Testis (tissue), 5 donors: Measurements from ENCODE around the gene MAEA. TPM values are rescaled to one million over a fixed set of nuclear protein-coding genes. Genes with fewer than 3 reads are reported as not detected.

ENCODE experiments used
- DNase-seq: peaks from one replicate; pipeline ENCODE4 v3.0.0-alpha.2; 2019
- H3K27ac ChIP-seq, 2 donors: fragments of 200-600 bp; sonication (generic); one replicate each; pipeline ENCODE4 v1.5.1; 2019
- H3K27me3 ChIP-seq: fragments of 200-600 bp; sonication (generic); one replicate; pipeline ENCODE4 v1.5.1; 2019
- H3K36me3 ChIP-seq: fragments of 200-600 bp; sonication (generic); one replicate; pipeline ENCODE4 v1.5.1; 2017; ENCODE audit warnings: low read depth; ENCODE audit errors: missing control alignments
- H3K4me1 ChIP-seq: fragments of 200-600 bp; sonication (generic); one replicate; pipeline ENCODE4 v1.5.1; 2019
- H3K4me3 ChIP-seq, 2 donors: fragments of 200-600 bp; sonication (generic); one replicate each; pipeline ENCODE4 v1.5.1; 2017 to 2019
- H3K9me3 ChIP-seq: fragments of 200-600 bp; sonication (generic); one replicate; pipeline ENCODE4 v1.5.1; 2017
- POLR2A ChIP-seq: fragments of 450-650 bp; IDR thresholded peaks from one replicate; pipeline ENCODE4 v1.6.1; 2017; ENCODE audit warnings: antibody characterized with exemption, mild to moderate bottlenecking, moderate library complexity
- WGBS, 2 donors: methylation state at CpG; one replicate each; pipeline ENCODE4 v1.1.5; 2018; 5-methylcytosine and 5-hydroxymethylcytosine counted together
- intact Hi-C: fragments of 100-400 bp; cut with DNase I; formaldehyde crosslinking; loops from one replicate; pipeline ENCODE4 v1.15.1; 2023; ENCODE audit warnings: low total_unique reads
- long read RNA-seq, 2 donors: transcript quantifications; one replicate each; lab custom pipeline, GENCODE V29; 2026
- polyA plus RNA-seq: library from polyadenylated mRNA; stranded (reverse); fragments of 350-450 nt; fragmentation: Illumina TruSeq; extraction: RNeasy Lipid Tissue Mini Kit (QIAGEN cat#74804); gene quantifications from one replicate; pipeline ENCODE4 v1.2.3, GENCODE V29; 2014; ENCODE audit warnings: low read depth, low replicate concordance; ENCODE audit not compliant: insufficient read depth
- total RNA-seq, 2 donors: library from RNA; depleted of rRNA; stranded (reverse); fragments of >200 nt; gene quantifications; one replicate each; pipeline ENCODE4 v1.2.3, GENCODE V29; 2016
- TF ChIP-seq, protein P1 (sequence below), 3 experiments: fragments of 450-650 bp in 2 of 3; fragments of 200-600 bp in 1 of 3; sonication (generic) in 1 of 3; IDR thresholded peaks; one replicate each; pipeline ENCODE4 v1.5.1; 2016 to 2019; ENCODE audit warnings: antibody characterized with exemption in 3 of 3, mild to moderate bottlenecking in 2 of 3, moderate library complexity in 1 of 3

MAEA gene
- 100 to 1,000 TPM in 1 of 2 donors, 10 to 100 TPM in 1; 94.2 to 129 TPM for total RNA-seq
- 71.2 TPM for polyA plus RNA-seq
- long read RNA-seq, donor 1, full-length matches to known transcripts: 32 of 32 reads
- long read RNA-seq, donor 1, partial matches to known transcripts: 0 of 32 reads
- long read RNA-seq, donor 1, other reads (novel, unspliced or antisense): 0 of 32 reads
- long read RNA-seq, donor 2, transcript MAEA-202 (9 exons, 2,222 nt): major isoform, 15 of 55 reads
- long read RNA-seq, donor 2, partial matches to known transcripts: 36 of 55 reads
- long read RNA-seq, donor 2, other reads (novel, unspliced or antisense): 0 of 55 reads

DNA sequence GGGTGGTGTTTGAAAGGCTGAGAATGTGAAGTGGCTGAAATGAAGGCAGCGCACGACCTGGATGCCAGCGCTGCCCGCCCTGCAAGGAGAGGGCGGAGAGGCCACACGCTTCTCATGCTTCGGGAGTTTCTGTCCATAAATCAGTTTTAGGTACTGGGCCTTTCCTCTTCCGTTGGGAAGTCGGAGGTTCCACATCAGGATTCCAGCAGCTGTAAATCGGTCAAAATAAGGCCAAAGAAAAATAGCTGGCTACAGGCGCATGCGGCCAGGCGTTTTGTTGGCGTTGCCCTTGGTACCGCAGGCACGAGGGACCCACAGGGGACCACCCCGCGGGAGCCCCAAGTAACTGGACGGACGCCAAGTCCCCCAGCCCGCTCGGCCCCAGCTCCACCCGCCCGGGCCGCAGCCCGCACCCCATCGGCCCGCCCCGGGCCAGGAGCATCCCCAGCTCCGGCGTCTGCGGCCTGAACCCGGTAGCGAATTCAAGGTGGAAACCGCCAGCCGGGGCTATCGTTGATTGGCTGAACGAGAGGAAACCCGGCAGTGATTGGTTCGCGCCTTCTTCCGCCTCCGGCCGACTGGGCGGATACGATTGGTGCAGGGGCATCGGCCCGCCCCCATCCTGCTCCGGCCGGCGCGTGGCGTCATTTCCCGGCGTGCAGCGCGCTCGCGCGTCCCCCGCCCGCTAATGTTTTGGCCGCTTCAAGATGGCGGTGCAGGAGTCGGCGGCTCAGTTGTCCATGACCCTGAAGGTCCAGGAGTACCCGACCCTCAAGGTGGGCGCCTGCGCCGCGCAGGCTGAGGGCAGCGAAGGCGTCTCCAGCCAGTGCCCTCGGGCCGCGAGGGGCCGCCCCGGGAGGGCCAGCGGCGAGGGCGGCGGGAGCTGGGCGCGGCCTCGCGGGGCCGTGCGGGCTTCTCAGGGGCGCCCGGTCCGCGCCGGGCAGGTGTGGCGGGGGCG lies at the start of gene MAEA:
Gene MAEA, plus strand, starts transcription at position 685 of the 958 bp plus-strand sequence. Its CDS starts 23 bp downstream, at position 708.
- H3K4me1 ChIP-seq: peaks cover 23% of the 10 kb centered on the region
- no peaks in the 10 kb centered on the region for H3K9me3 ChIP-seq
- no peaks in the 10 kb centered on the region for H3K36me3 ChIP-seq
- H3K4me3 ChIP-seq: peak within 1 kb of the TSS; percentile 89 to 99
- WGBS, 2 donors: 1 to 2% methylated on average over 28 to 56 of the region's 95 CpGs
- DNase-seq: peak; percentile 97
- peak within 1 kb of the TSS; percentile 80 to 88 for H3K27ac ChIP-seq
- intact Hi-C loops: no loop called here
- no peaks in the 10 kb centered on the region for H3K27me3 ChIP-seq
- TF ChIP-seq POLR2A: peak; percentile 25
- TF ChIP-seq, protein P1, sequence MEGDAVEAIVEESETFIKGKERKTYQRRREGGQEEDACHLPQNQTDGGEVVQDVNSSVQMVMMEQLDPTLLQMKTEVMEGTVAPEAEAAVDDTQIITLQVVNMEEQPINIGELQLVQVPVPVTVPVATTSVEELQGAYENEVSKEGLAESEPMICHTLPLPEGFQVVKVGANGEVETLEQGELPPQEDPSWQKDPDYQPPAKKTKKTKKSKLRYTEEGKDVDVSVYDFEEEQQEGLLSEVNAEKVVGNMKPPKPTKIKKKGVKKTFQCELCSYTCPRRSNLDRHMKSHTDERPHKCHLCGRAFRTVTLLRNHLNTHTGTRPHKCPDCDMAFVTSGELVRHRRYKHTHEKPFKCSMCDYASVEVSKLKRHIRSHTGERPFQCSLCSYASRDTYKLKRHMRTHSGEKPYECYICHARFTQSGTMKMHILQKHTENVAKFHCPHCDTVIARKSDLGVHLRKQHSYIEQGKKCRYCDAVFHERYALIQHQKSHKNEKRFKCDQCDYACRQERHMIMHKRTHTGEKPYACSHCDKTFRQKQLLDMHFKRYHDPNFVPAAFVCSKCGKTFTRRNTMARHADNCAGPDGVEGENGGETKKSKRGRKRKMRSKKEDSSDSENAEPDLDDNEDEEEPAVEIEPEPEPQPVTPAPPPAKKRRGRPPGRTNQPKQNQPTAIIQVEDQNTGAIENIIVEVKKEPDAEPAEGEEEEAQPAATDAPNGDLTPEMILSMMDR (IDR thresholded peaks at IDR 0.05): no peak

DNA sequence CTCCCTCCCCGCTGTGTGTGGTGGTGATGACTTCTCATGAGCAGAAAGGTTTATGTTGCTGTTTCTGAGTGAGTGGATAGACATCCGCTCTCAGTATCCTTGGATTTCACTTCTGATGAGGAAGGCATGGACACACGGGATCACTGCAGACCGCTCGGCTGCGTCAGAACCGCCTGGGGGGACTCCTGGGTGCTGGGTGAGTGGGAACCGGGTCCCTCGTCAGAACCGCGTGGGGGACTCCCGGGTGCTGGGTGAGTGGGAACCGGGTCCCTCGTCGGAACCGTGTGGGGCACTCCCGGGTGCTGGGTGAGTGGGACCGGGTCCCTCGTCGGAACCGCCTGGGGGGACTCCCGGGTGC lies 49.8 kb upstream of the MAEA start:
- Histone ChIP-seq H3K4me3 (no peak overlapping the region), H3K27me3 (no peaks in the 10 kb centered on the region), H3K36me3 (no peaks in the 10 kb centered on the region), H3K4me1 (peaks cover 15% of the 10 kb centered on the region), H3K9me3 (no peaks in the 10 kb centered on the region), H3K27ac (no peak overlapping the region)
- DNase-seq: no peak
- intact Hi-C loops: no loop called here
- 89 to 90% methylated on average over 13 to 19 of the region's 22 CpGs for WGBS, 2 donors
- no peak for TF ChIP-seq POLR2A
- TF ChIP-seq, protein P1 (IDR thresholded peaks at IDR 0.05): no peak

DNA sequence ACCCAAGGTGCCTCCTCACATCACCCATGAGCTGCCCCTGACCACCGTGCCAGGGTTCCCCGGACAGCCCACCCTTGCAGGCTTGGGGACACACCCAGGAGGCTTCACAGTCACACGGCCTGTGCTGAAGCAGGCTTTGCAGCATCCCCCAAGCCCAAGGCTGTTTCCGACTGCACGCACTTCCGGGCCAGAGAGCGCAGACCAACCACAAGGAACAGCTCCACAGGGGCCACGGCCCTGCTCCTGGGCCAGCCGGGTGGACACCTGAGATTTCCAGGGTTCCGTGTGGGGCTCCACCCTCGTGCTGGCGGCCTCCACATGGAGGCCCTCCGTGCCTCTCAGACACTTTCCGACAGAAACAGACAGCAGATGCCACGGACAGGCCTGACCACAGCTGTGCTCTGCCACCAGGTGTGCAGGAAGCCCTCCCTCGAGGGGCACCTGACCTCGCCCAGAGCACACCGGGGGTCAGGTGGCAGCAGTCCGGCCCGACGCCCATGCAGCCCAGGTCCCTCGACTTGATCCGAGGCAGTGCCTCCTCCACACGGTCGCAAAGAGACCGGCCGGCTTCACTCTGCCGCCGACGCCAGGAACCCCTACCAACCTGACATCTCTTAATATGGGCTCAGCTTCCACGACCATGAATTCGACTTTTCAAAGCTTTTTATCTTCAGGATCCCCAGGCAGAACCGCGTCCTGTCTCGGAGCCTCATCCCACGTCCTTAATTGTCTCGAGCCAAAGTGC lies 48.8 kb upstream of the MAEA start:
- Histone ChIP-seq H3K36me3 (no peaks in the 10 kb centered on the region), H3K4me1 (peaks cover 17% of the 10 kb centered on the region), H3K27me3 (no peaks in the 10 kb centered on the region), H3K9me3 (no peaks in the 10 kb centered on the region), H3K27ac (no peak overlapping the region), H3K4me3 (no peak overlapping the region)
- no peak for DNase-seq
- no peak for TF ChIP-seq POLR2A
- TF ChIP-seq, protein P1 (IDR thresholded peaks at IDR 0.05): no peak
- 89 to 90% methylated on average over 34 to 37 of the region's 37 CpGs for WGBS, 2 donors
- intact Hi-C loops: no loop called here

DNA sequence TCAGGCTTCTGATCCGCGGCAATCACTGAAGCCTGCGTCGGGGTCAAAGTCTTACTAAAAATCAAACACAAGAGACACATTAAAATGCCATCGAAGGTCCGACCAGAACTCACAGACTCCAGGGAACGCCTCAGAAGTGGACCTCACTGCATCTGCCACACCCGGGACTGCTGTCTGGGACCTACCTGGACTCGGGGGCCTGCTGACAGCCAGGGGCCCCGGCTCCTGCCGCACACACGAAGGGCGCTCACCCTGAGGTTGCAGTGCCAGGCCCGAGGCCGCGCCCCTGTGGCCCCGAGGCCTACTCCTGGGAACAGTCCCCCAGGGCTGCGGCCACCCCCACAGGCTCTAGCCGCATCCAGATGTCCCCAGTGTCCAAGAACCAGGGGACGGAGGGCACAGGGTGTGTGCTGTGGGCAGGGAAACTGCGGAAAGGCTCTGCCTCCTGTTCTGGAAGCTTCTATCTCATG lies 48.2 kb upstream of the MAEA start:
- no peaks in the 10 kb centered on the region for H3K36me3 ChIP-seq
- peaks cover 23% of the 10 kb centered on the region for H3K4me1 ChIP-seq
- H3K27me3 ChIP-seq: no peaks in the 10 kb centered on the region
- no peaks in the 10 kb centered on the region for H3K9me3 ChIP-seq
- H3K4me3 ChIP-seq: no peak overlapping the region
- no peak for DNase-seq
- H3K27ac ChIP-seq: no peak overlapping the region
- intact Hi-C loops: no loop called here
- 85 to 93% methylated on average over 10 to 21 of the region's 21 CpGs for WGBS, 2 donors
- TF ChIP-seq, protein P1 (IDR thresholded peaks at IDR 0.05): no peak
- TF ChIP-seq POLR2A: no peak
